ENCODE data around the gene HERC3. TPM values are rescaled to one million over a fixed set of nuclear protein-coding genes. Genes with fewer than 3 reads are reported as not detected.

HERC3 gene
- total and polyA plus RNA-seq, 2 experiments from 2014 or later, result 2.2 to 2.4 TPM

GRCh38 chr4:88698519-88698918 lies 106.2 kb downstream of the HERC3 start:
- H3K36me3 ChIP-seq (ENCODE audit: insufficient read depth), result no peaks in the 10 kb centered on the region
- Mint-ChIP-seq H3K36me3 (ENCODE audit: low read depth) (no peaks in the 10 kb centered on the region), H3K27ac (no peak overlapping the region), H3K9me3 (no peaks in the 10 kb centered on the region), H3K4me3 (peak overlapping the region; percentile 78; the same call in 1 of the 3 replicates), H3K27me3 (ENCODE audit: insufficient read depth, low read depth, poor library complexity) (peaks cover 6% of the 10 kb centered on the region), H3K4me1 (peaks cover 2% of the 10 kb centered on the region; the same call in 2 of the 3 replicates)
- no peaks in the 10 kb centered on the region for H3F3A ChIP-seq (replicated peaks; ENCODE audit: low read depth)
- H2AFZ ChIP-seq, result 0 out of 2 replicates have a peak overlapping the region, but pooled peaks have one; percentile 87
- no peak for DNase-seq (ENCODE audit: low spot score)
- H3K27me3 ChIP-seq (ENCODE audit: insufficient read depth), result peaks cover 5% of the 10 kb centered on the region; the same call in 1 of the 2 replicates
- H3K4me1 ChIP-seq (ENCODE audit: insufficient read depth), result no peaks in the 10 kb centered on the region
- peak overlapping the region; percentile 81; the same call in 1 of the 2 replicates for H3K4me2 ChIP-seq
- TF ChIP-seq REST (IDR thresholded peaks at IDR 0.05; ENCODE audit: unreplicated experiment) (no peak), EZH2 (IDR thresholded peaks at IDR 0.05; ENCODE audit: low read depth, unreplicated experiment) (no peak), STAT1 (IDR thresholded peaks at IDR 0.05; ENCODE audit: unreplicated experiment) (no peak)
- TF ChIP-seq, protein P1, sequence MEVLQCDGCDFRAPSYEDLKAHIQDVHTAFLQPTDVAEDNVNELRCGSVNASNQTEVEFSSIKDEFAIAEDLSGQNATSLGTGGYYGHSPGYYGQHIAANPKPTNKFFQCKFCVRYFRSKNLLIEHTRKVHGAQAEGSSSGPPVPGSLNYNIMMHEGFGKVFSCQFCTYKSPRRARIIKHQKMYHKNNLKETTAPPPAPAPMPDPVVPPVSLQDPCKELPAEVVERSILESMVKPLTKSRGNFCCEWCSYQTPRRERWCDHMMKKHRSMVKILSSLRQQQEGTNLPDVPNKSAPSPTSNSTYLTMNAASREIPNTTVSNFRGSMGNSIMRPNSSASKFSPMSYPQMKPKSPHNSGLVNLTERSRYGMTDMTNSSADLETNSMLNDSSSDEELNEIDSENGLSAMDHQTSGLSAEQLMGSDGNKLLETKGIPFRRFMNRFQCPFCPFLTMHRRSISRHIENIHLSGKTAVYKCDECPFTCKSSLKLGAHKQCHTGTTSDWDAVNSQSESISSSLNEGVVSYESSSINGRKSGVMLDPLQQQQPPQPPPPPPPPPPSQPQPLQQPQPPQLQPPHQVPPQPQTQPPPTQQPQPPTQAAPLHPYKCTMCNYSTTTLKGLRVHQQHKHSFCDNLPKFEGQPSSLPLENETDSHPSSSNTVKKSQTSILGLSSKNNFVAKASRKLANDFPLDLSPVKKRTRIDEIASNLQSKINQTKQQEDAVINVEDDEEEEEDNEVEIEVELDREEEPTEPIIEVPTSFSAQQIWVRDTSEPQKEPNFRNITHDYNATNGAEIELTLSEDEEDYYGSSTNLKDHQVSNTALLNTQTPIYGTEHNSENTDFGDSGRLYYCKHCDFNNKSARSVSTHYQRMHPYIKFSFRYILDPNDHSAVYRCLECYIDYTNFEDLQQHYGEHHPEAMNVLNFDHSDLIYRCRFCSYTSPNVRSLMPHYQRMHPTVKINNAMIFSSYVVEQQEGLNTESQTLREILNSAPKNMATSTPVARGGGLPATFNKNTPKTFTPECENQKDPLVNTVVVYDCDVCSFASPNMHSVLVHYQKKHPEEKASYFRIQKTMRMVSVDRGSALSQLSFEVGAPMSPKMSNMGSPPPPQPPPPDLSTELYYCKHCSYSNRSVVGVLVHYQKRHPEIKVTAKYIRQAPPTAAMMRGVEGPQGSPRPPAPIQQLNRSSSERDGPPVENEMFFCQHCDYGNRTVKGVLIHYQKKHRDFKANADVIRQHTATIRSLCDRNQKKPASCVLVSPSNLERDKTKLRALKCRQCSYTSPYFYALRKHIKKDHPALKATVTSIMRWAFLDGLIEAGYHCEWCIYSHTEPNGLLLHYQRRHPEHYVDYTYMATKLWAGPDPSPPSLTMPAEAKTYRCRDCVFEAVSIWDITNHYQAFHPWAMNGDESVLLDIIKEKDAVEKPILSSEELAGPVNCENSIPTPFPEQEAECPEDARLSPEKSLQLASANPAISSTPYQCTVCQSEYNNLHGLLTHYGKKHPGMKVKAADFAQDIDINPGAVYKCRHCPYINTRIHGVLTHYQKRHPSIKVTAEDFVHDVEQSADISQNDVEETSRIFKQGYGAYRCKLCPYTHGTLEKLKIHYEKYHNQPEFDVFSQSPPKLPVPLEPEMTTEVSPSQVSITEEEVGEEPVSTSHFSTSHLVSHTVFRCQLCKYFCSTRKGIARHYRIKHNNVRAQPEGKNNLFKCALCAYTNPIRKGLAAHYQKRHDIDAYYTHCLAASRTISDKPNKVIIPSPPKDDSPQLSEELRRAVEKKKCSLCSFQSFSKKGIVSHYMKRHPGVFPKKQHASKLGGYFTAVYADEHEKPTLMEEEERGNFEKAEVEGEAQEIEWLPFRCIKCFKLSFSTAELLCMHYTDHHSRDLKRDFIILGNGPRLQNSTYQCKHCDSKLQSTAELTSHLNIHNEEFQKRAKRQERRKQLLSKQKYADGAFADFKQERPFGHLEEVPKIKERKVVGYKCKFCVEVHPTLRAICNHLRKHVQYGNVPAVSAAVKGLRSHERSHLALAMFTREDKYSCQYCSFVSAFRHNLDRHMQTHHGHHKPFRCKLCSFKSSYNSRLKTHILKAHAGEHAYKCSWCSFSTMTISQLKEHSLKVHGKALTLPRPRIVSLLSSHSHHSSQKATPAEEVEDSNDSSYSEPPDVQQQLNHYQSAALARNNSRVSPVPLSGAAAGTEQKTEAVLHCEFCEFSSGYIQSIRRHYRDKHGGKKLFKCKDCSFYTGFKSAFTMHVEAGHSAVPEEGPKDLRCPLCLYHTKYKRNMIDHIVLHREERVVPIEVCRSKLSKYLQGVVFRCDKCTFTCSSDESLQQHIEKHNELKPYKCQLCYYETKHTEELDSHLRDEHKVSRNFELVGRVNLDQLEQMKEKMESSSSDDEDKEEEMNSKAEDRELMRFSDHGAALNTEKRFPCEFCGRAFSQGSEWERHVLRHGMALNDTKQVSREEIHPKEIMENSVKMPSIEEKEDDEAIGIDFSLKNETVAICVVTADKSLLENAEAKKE (CRISPR knock-in tag; IDR thresholded peaks at IDR 0.05), result no peak
- H3K79me2 ChIP-seq (replicated peaks; ENCODE audit: insufficient read depth), result no peaks in the 10 kb centered on the region
- ATAC-seq, result no peak
- no peak overlapping the region for H3K4me3 ChIP-seq
- H4K20me1 ChIP-seq (replicated peaks; ENCODE audit: insufficient read depth), result no peaks in the 10 kb centered on the region
- H3K27ac ChIP-seq (ENCODE audit: low read depth), result no peak overlapping the region
- no peaks in the 10 kb centered on the region for H3K9me2 ChIP-seq (ENCODE audit: insufficient read depth)
